Fibroblast of pulmonary artery (primary cell): ENCODE measurements around the gene HP.

Experiments
- DNase-seq: peaks from one replicate; pipeline ENCODE4 v3.0.0-alpha.2; 2010; ENCODE audit warnings: low read depth
- H3K4me3 ChIP-seq: replicated peaks from 2 replicates; pipeline ENCODE4 v1.5.1; 2011; ENCODE audit warnings: low read depth, mild to moderate bottlenecking, control low read depth, low read length, moderate library complexity
- TF ChIP-seq, protein P1 (sequence below): IDR thresholded peaks from 2 replicates; pipeline ENCODE4 v1.5.1; 2011; ENCODE audit warnings: mild to moderate bottlenecking, control low read depth, low read length, inconsistent platforms; ENCODE audit errors: missing control alignments

The HP gene

DNA sequence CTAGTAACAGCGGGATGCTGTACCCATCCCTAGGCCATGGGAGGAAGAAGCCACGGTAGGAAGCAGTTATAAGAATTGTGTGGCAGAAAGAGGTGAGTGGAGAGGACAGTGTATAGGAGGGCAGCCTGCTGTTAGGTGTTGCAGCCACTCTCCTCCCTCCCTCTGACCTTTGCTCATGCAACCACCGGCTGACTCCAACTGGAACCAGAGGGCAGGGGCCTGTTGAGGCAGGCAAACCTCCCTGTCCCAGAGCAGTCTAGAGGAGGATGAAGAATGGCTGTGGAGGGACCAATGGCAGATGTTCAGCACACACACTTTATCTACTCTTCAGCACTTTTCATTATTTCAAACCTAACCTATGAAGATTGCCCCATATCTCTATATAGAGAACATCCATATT, 36.9 kb downstream of the HP start:
- TF ChIP-seq, protein P1, sequence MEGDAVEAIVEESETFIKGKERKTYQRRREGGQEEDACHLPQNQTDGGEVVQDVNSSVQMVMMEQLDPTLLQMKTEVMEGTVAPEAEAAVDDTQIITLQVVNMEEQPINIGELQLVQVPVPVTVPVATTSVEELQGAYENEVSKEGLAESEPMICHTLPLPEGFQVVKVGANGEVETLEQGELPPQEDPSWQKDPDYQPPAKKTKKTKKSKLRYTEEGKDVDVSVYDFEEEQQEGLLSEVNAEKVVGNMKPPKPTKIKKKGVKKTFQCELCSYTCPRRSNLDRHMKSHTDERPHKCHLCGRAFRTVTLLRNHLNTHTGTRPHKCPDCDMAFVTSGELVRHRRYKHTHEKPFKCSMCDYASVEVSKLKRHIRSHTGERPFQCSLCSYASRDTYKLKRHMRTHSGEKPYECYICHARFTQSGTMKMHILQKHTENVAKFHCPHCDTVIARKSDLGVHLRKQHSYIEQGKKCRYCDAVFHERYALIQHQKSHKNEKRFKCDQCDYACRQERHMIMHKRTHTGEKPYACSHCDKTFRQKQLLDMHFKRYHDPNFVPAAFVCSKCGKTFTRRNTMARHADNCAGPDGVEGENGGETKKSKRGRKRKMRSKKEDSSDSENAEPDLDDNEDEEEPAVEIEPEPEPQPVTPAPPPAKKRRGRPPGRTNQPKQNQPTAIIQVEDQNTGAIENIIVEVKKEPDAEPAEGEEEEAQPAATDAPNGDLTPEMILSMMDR, result no peak
- no peak for DNase-seq
- no peak overlapping the region for H3K4me3 ChIP-seq

DNA sequence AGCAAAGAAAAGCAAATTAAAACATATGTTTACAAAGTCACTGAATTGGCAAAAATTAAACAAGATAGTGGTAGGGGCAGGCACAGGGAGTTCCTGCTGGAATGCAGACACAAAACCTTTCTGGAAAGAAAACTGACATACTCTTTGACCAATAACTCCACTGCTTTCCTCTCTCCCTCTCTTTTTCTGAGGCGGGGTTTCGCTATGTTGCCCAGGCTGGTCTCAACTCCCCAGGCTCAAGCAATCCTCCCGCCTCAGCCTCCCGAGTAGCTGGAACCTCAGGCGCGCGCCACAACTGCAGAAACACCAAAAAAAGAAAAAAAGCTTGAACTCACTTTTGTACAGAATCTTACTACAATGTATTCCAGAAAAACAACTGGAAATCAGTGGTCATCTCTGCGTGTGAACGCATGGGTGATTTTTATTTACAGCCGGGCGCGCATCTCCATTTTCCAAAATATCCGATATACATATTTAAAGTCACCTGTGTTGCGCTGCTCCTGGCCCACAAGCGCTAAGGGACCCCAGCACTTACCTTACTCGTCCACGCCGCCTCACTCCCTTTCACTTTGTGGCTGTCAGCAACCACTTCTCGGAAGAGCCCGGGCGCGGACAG, 38.6 kb downstream of the HP start:
- peak overlapping the region; percentile 99 for H3K4me3 ChIP-seq
- TF ChIP-seq, protein P1, result no peak
- DNase-seq, result peak; percentile 83

DNA sequence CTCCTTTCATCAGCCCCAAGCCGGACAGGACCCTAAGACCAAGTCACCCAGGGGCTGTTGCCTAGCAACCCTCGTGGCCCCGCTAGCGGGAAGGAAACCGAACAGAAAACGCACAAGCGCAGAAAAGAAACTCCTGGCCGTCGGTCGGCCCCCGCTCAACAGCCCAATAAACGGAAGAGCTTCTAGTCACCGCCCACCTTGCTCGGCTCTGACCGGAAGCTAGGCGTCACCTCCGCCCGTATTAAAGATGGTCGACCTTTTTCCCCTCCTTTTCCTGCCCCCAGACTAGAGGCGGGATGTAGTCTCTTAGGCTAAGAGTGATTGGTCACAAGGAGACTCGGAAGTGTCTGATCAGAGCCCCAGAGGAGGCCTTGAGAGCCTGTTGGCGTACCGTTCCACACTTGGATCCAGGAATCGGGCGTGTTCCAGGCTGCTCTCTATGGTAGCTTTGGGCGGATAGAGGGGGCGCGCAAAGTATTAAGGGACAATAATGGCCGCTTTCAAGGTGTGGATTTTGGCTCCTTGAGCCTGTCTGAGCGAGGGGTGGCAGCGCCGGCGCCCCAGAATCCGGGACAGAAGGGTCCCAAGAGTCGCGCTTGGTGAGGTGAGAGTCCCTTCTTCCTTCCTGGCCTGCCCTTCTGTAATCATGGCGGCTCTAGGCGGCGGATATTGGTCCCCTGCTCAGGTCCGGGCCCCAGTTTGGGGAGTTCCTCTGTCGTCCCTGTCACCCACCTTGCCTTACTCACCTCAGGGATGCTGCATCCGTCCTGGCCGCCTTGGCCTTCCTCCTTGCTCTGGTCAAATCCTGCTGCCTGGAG, 39.4 kb downstream of the HP start, which contains the start of the genes DHX38 and TXNL4B:
TSS of gene DHX38 (plus strand) at position 400 of the 818 bp plus-strand sequence. CDS start 2,311 bp downstream, outside the sequence.
TSS of gene TXNL4B (minus strand) at position 173 of the 818 bp plus-strand sequence. CDS start 2,871 bp downstream, outside the sequence.
- TF ChIP-seq, protein P1, result no peak
- peak; percentile 99 for DNase-seq
- H3K4me3 ChIP-seq, result peak within 1 kb of the TSS; percentile 99

DNA sequence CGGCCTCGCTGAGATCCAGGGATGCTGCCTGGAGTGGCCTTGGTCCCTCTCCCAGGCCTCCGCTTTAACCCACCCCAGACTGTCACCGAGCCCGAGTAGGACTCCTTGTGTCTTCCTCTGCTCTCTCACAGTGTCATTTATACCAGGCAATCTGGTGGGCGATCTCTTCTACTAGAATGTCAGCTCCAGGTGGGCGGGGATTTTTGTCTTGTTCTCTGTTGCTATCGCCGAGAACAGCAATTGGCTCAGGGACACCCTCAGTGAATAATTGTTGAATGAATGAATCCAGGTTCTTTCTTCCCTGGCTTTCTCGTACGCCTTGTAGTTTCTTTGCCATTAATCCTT, 39.9 kb downstream of the HP start:
- peak overlapping the region; percentile 99 for H3K4me3 ChIP-seq
- no peak for DNase-seq
- TF ChIP-seq, protein P1, result no peak

DNA sequence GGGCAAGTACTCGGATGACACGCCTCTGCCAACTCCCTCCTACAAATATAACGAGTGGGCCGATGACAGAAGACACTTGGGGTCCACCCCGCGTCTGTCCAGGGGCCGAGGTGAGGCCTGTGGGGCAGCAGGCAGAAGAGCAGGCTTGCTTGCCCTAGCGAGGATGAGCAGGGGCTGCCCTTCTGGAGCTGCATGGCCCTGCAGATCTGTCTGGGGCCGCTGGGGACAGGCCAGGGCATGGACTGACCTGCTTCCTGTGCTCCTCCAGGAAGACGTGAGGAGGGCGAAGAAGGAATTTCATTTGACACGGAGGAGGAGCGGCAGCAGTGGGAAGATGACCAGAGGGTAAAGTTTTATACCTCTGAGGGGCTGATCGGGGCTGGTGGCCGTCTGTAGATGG, 44.6 kb downstream of the HP start:
- H3K4me3 ChIP-seq, result no peak overlapping the region
- TF ChIP-seq, protein P1, result no peak
- no peak for DNase-seq

DNA sequence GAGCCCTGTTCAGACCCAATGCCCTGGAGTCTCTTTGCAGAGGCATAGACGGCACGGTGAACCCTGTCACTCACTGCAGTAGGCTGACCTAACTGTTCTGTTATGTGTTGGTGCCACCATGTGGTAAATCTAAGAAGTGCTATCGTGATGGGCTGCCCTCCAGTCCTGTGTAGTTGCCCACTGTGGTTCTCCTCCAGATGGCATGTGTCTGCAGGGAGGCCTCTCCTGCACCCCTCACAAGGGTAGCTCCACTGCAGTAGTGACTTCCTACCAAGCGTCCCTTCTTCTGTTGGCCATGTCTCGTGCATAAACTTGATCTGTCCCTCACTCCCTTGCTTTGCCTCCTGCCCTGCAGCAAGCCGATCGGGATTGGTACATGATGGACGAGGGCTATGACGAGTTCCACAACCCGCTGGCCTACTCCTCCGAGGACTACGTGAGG, 45.1 kb downstream of the HP start:
- TF ChIP-seq, protein P1, result peak; percentile 59
- no peak overlapping the region for H3K4me3 ChIP-seq
- DNase-seq, result peak; percentile 72

DNA sequence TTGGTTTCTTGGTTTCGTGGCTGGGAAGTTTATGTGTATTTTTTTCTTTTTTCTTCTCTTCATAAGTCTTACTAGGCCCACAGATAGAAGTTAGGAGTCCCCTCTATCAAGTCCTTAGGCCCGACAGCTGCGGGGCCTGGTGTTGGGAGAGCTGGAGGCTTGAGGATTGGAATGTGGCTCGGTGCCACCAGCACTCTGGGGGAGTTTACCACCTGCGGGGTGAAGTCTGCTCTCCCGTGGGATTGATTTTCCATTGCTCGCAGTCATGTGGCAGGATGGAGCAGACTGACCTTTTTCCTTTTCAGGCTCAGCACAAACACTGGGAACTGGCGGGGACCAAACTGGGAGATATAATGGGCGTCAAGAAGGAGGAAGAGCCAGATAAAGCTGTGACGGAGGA, 46.9 kb downstream of the HP start:
- H3K4me3 ChIP-seq, result no peak overlapping the region
- TF ChIP-seq, protein P1, result no peak
- no peak for DNase-seq
